IPS-18a (cell line): ENCODE data around the gene SLC16A1.

Source experiments
- H3K27ac ChIP-seq: one replicate; pipeline ENCODE4 v1.5.1; 2013; ENCODE audit warnings: low read length
- H3K27me3 ChIP-seq: one replicate; pipeline ENCODE4 v1.6.1; 2013; ENCODE audit warnings: mild to moderate bottlenecking, low read length; ENCODE audit not compliant: control insufficient read depth, insufficient read depth
- H3K36me3 ChIP-seq: one replicate; pipeline ENCODE4 v1.6.1; 2013; ENCODE audit warnings: low read depth, low read length; ENCODE audit not compliant: control insufficient read depth
- H3K4me1 ChIP-seq: one replicate; pipeline ENCODE4 v1.6.1; 2013; ENCODE audit warnings: low read depth, low read length; ENCODE audit not compliant: control insufficient read depth
- H3K4me3 ChIP-seq: one replicate; pipeline ENCODE4 v1.5.1; 2013; ENCODE audit warnings: low read length
- H3K9ac ChIP-seq: one replicate; pipeline ENCODE4 v1.6.1; 2013; ENCODE audit warnings: mild to moderate bottlenecking, low read length, moderate library complexity
- H3K9me3 ChIP-seq: one replicate; pipeline ENCODE4 v1.6.1; 2013; ENCODE audit warnings: low read depth, low read length; ENCODE audit not compliant: control insufficient read depth

The SLC16A1 gene

GRCh38 chr1:112937495-112937894 is 18.5 kb downstream of the SLC16A1 start:
- H3K4me3 ChIP-seq = no peak overlapping the region
- no peaks in the 10 kb centered on the region for H3K27me3 ChIP-seq
- no peaks in the 10 kb centered on the region for H3K9me3 ChIP-seq
- H3K4me1 ChIP-seq = peaks cover 14% of the 10 kb centered on the region
- no peak overlapping the region for H3K27ac ChIP-seq
- peaks cover 20% of the 10 kb centered on the region for H3K36me3 ChIP-seq
- H3K9ac ChIP-seq = no peak overlapping the region

- H3K9me3 ChIP-seq = no peaks in the 10 kb centered on the region
- H3K4me1 ChIP-seq = peaks cover 14% of the 10 kb centered on the region
- H3K27ac ChIP-seq = no peak overlapping the region
- no peaks in the 10 kb centered on the region for H3K27me3 ChIP-seq
- no peak overlapping the region for H3K4me3 ChIP-seq
- H3K36me3 ChIP-seq = peaks cover 17% of the 10 kb centered on the region
- no peak overlapping the region for H3K9ac ChIP-seq
These were observed 18.9 kb downstream of the SLC16A1 start for GRCh38 chr1:112937070-112937469.

- no peaks in the 10 kb centered on the region for H3K9me3 ChIP-seq
- no peak overlapping the region for H3K27ac ChIP-seq
- no peak overlapping the region for H3K4me3 ChIP-seq
- H3K9ac ChIP-seq = no peak overlapping the region
- peaks cover 14% of the 10 kb centered on the region for H3K4me1 ChIP-seq
- H3K36me3 ChIP-seq = peaks cover 17% of the 10 kb centered on the region
- no peaks in the 10 kb centered on the region for H3K27me3 ChIP-seq
These were observed 20.4 kb downstream of the SLC16A1 start for GRCh38 chr1:112935461-112936111.

- no peak overlapping the region for H3K4me3 ChIP-seq
- H3K9me3 ChIP-seq = no peaks in the 10 kb centered on the region
- no peaks in the 10 kb centered on the region for H3K27me3 ChIP-seq
- H3K4me1 ChIP-seq = peaks cover 14% of the 10 kb centered on the region
- peaks cover 25% of the 10 kb centered on the region for H3K36me3 ChIP-seq
- no peak overlapping the region for H3K27ac ChIP-seq
- no peak overlapping the region for H3K9ac ChIP-seq
These were observed 21.4 kb downstream of the SLC16A1 start for GRCh38 chr1:112934577-112934976.

GRCh38 chr1:112933820-112934571 is 22.0 kb downstream of the SLC16A1 start:
- Histone ChIP-seq H3K9ac (no peak overlapping the region), H3K4me1 (peaks cover 14% of the 10 kb centered on the region), H3K27ac (no peak overlapping the region)

GRCh38 chr1:112929979-112930378 is 26.0 kb downstream of the SLC16A1 start:
- H3K27me3 ChIP-seq = no peaks in the 10 kb centered on the region
- no peaks in the 10 kb centered on the region for H3K9me3 ChIP-seq
- H3K4me3 ChIP-seq = no peak overlapping the region
- no peaks in the 10 kb centered on the region for H3K4me1 ChIP-seq
- no peak overlapping the region for H3K9ac ChIP-seq
- H3K27ac ChIP-seq = no peak overlapping the region
- H3K36me3 ChIP-seq = peaks cover 60% of the 10 kb centered on the region

More at GRCh38 chr1:112933820-112934571, 22.0 kb downstream of the SLC16A1 start:
- Histone ChIP-seq H3K9me3 (no peaks in the 10 kb centered on the region), H3K27me3 (no peaks in the 10 kb centered on the region), H3K4me3 (no peak overlapping the region), H3K36me3 (peaks cover 31% of the 10 kb centered on the region)

- H3K9me3 ChIP-seq = no peaks in the 10 kb centered on the region
- no peaks in the 10 kb centered on the region for H3K4me1 ChIP-seq
- H3K27me3 ChIP-seq = no peaks in the 10 kb centered on the region
- H3K9ac ChIP-seq = no peak overlapping the region
- peaks cover 74% of the 10 kb centered on the region for H3K36me3 ChIP-seq
- no peak overlapping the region for H3K4me3 ChIP-seq
- H3K27ac ChIP-seq = no peak overlapping the region
These were observed 28.5 kb downstream of the SLC16A1 start for GRCh38 chr1:112927462-112927990.

- H3K9me3 ChIP-seq = no peaks in the 10 kb centered on the region
- no peak overlapping the region for H3K4me3 ChIP-seq
- no peak overlapping the region for H3K27ac ChIP-seq
- H3K27me3 ChIP-seq = no peaks in the 10 kb centered on the region
- H3K36me3 ChIP-seq = peaks cover 81% of the 10 kb centered on the region
- no peaks in the 10 kb centered on the region for H3K4me1 ChIP-seq
- H3K9ac ChIP-seq = no peak overlapping the region
These were observed 29.1 kb downstream of the SLC16A1 start for GRCh38 chr1:112926858-112927257.

- no peak overlapping the region for H3K9ac ChIP-seq
- no peak overlapping the region for H3K4me3 ChIP-seq
- H3K4me1 ChIP-seq = no peaks in the 10 kb centered on the region
- H3K9me3 ChIP-seq = no peaks in the 10 kb centered on the region
- no peaks in the 10 kb centered on the region for H3K27me3 ChIP-seq
- H3K36me3 ChIP-seq = peaks cover 96% of the 10 kb centered on the region
- H3K27ac ChIP-seq = no peak overlapping the region
These were observed 31.0 kb downstream of the SLC16A1 start for GRCh38 chr1:112925015-112925414.

- Histone ChIP-seq H3K4me3 (no peak overlapping the region), H3K9me3 (no peaks in the 10 kb centered on the region), H3K4me1 (no peaks in the 10 kb centered on the region), H3K27me3 (no peaks in the 10 kb centered on the region), H3K27ac (no peak overlapping the region), H3K36me3 (peaks cover 94% of the 10 kb centered on the region), H3K9ac (no peak overlapping the region)
These were observed 32.0 kb downstream of the SLC16A1 start for GRCh38 chr1:112923959-112924349.

- H3K36me3 ChIP-seq = peaks cover 92% of the 10 kb centered on the region
- H3K9ac ChIP-seq = no peak overlapping the region
- no peaks in the 10 kb centered on the region for H3K27me3 ChIP-seq
- no peaks in the 10 kb centered on the region for H3K4me1 ChIP-seq
- no peaks in the 10 kb centered on the region for H3K9me3 ChIP-seq
- H3K27ac ChIP-seq = no peak overlapping the region
- H3K4me3 ChIP-seq = no peak overlapping the region
These were observed 32.6 kb downstream of the SLC16A1 start for GRCh38 chr1:112923234-112923958.
